Stimulated activated CD4-positive, alpha-beta T cell treated with anti-CD3 and anti-CD28 coated beads, Interleukin-1b, Interleukin-23, amount 100 ng/mL, for 48 hours (primary cell): ENCODE results near the gene PDIA5.
"Not testable (repeated sequence)": the region's sequence is repeated elsewhere in the genome, so short reads cannot be mapped to it uniquely, and the experiment has no call there.

Experiments used
- DNase-seq: peaks from one replicate; pipeline ENCODE4 v3.0.0-alpha.2; 2020

PDIA5 gene

GRCh38 chr3:123151853-123152420, 85.1 kb downstream of the PDIA5 start:
- not testable (repeated sequence) for DNase-seq

- no peak for DNase-seq
Measured at GRCh38 chr3:123152687-123153086, 85.9 kb downstream of the PDIA5 start.

GRCh38 chr3:123153125-123154019, 86.5 kb downstream of the PDIA5 start:
- no peak for DNase-seq

- DNase-seq: no peak
Measured at GRCh38 chr3:123154020-123154985, 87.5 kb downstream of the PDIA5 start.

GRCh38 chr3:123155471-123156011, 88.7 kb downstream of the PDIA5 start:
- DNase-seq: no peak

GRCh38 chr3:123156276-123156995, 89.6 kb downstream of the PDIA5 start:
- DNase-seq: no peak

GRCh38 chr3:123157209-123157597, 90.4 kb downstream of the PDIA5 start:
- no peak for DNase-seq

- DNase-seq: no peak
Measured at GRCh38 chr3:123157598-123158287, 90.9 kb downstream of the PDIA5 start.

GRCh38 chr3:123158330-123158729, 91.5 kb downstream of the PDIA5 start:
- no peak for DNase-seq

- no peak for DNase-seq
Measured at GRCh38 chr3:123158899-123159390, 92.1 kb downstream of the PDIA5 start.

GRCh38 chr3:123159926-123160635, 93.3 kb downstream of the PDIA5 start:
- no peak for DNase-seq

- DNase-seq: no peak
Measured at GRCh38 chr3:123161167-123161566, 94.3 kb downstream of the PDIA5 start.

GRCh38 chr3:123163141-123163540, 96.3 kb downstream of the PDIA5 start:
- no peak for DNase-seq

- DNase-seq: no peak
Measured at GRCh38 chr3:123165163-123165562, 98.3 kb downstream of the PDIA5 start.

- no peak for DNase-seq
Measured at GRCh38 chr3:123167686-123168085, 100.9 kb downstream of the PDIA5 start.

- no peak for DNase-seq
Measured at GRCh38 chr3:123168122-123168521, 101.3 kb downstream of the PDIA5 start.

GRCh38 chr3:123168605-123169004, 101.8 kb downstream of the PDIA5 start:
- DNase-seq: no peak

GRCh38 chr3:123169492-123169929, 102.7 kb downstream of the PDIA5 start:
- DNase-seq: no peak

- no peak for DNase-seq
Measured at GRCh38 chr3:123169930-123170329, 103.1 kb downstream of the PDIA5 start.

GRCh38 chr3:123180791-123181190, 114.0 kb downstream of the PDIA5 start:
- DNase-seq: no peak

- no peak for DNase-seq
Measured at GRCh38 chr3:123186695-123187094, 119.9 kb downstream of the PDIA5 start.
